Gastrocnemius medialis (tissue), 4 donors: Measurements from ENCODE around the gene PDE9A.
"Not testable (repeated sequence)": the region's sequence is repeated elsewhere in the genome, so short reads cannot be mapped to it uniquely, and the experiment has no call there.

Experiments
- POLR2A ChIP-seq, 2 donors: fragments of 450-650 bp; IDR thresholded peaks; one replicate each; pipeline ENCODE4 v1.6.1; 2017; ENCODE audit warnings: antibody characterized with exemption in 2 of 2, mild to moderate bottlenecking in 2 of 2, moderate library complexity in 2 of 2
- TF ChIP-seq, protein P1 (sequence below), 5 experiments: fragments of 450-650 bp in 3 of 5; fragments of 200-600 bp in 2 of 5; sonication (generic) in 2 of 5; IDR thresholded peaks in 4 of 5; conservative IDR thresholded peaks in 1 of 5; 1 replicate in 4 of 5; 2 replicates in 1 of 5; pipeline ENCODE4 v1.5.1; 2016 to 2019; ENCODE audit warnings: antibody characterized with exemption in 5 of 5, mild to moderate bottlenecking in 3 of 5, moderate library complexity in 3 of 5

- TF ChIP-seq, protein P1, sequence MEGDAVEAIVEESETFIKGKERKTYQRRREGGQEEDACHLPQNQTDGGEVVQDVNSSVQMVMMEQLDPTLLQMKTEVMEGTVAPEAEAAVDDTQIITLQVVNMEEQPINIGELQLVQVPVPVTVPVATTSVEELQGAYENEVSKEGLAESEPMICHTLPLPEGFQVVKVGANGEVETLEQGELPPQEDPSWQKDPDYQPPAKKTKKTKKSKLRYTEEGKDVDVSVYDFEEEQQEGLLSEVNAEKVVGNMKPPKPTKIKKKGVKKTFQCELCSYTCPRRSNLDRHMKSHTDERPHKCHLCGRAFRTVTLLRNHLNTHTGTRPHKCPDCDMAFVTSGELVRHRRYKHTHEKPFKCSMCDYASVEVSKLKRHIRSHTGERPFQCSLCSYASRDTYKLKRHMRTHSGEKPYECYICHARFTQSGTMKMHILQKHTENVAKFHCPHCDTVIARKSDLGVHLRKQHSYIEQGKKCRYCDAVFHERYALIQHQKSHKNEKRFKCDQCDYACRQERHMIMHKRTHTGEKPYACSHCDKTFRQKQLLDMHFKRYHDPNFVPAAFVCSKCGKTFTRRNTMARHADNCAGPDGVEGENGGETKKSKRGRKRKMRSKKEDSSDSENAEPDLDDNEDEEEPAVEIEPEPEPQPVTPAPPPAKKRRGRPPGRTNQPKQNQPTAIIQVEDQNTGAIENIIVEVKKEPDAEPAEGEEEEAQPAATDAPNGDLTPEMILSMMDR (IDR thresholded peaks at IDR 0.05 in 4 of 5, conservative IDR thresholded peaks at IDR 0.05 in 1 of 5), result not testable (repeated sequence)
- TF ChIP-seq POLR2A (IDR thresholded peaks at IDR 0.05), result not testable (repeated sequence)
Observed at GRCh38 chr21:42615377-42615776, 38.0 kb upstream of the PDE9A start.
